Upper lobe of right lung (tissue), 1 donor: ENCODE data around the gene TUB. TPM values are rescaled to one million over a fixed set of nuclear protein-coding genes. Genes with fewer than 3 reads are reported as not detected.

ENCODE experiments used
- ATAC-seq: fragments of 200-7000 bp; cut with Tn5 transposase; one replicate; pipeline ENCODE4 v1.9.1; 2020; ENCODE audit warnings: mild to moderate bottlenecking, moderate library complexity
- DNase-seq: peaks from one replicate; pipeline ENCODE4 v3.0.0-alpha.2; 2020
- H3K27ac ChIP-seq: fragments of 200-600 bp; one replicate; pipeline ENCODE4 v1.8.0; 2022
- H3K27me3 ChIP-seq: fragments of 200-600 bp; one replicate; pipeline ENCODE4 v1.8.0; 2022; ENCODE audit warnings: mild to moderate bottlenecking
- H3K36me3 ChIP-seq: fragments of 200-600 bp; one replicate; pipeline ENCODE4 v1.8.0; 2022
- H3K4me1 ChIP-seq: fragments of 200-600 bp; one replicate; pipeline ENCODE4 v1.8.0; 2022
- H3K4me3 ChIP-seq: fragments of 200-600 bp; one replicate; pipeline ENCODE4 v1.8.0; 2022; ENCODE audit warnings: mild to moderate bottlenecking
- H3K9me3 ChIP-seq: fragments of 200-600 bp; one replicate; pipeline ENCODE4 v1.8.0; 2022
- intact Hi-C: fragments of 100-400 bp; cut with DNase I; formaldehyde crosslinking; loops from one replicate; pipeline ENCODE4 v1.11.0; 2022
- total RNA-seq: library from RNA; stranded (reverse); fragmentation: NEBNext Ultra II Directional; extraction: Animal tissue kit (Norgen Biotek cat#: 25700); gene quantifications from one replicate; pipeline ENCODE4 v1.2.1, GENCODE V29; 2021
- TF ChIP-seq, protein P1 (sequence below): fragments of 200-600 bp; IDR thresholded peaks from one replicate; pipeline ENCODE4 v1.8.0; 2022; ENCODE audit warnings: antibody characterized with exemption
- donor health status: DM: no; HTN: yes; CAD: no; lungs with severe emphysema.

The TUB gene
- total RNA-seq, 1 donor from 2014 or later, result 3.6 TPM

DNA sequence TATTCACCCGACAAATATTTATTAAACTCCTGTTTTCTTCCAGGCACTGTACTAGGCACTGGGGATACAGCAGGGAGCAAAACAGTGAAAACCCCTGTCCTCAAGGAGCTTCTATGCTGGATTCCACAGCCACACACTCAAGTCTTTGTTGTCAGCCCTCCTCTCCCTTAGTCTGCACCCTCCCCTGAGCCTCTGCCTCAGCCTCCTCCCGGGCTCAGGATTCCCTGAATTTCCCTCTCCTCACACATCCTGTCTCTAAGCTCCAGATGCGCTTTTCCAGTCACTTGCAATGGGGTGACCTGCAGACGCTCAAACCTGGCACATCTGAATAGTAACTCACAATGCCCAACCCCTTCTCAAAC is 13.5 kb upstream of the TUB start:
- no peak for ATAC-seq
- H3K4me1 ChIP-seq, result peaks cover 9% of the 10 kb centered on the region
- H3K4me3 ChIP-seq, result no peak overlapping the region
- no peak for DNase-seq
- no peaks in the 10 kb centered on the region for H3K36me3 ChIP-seq
- no peaks in the 10 kb centered on the region for H3K9me3 ChIP-seq
- no peak overlapping the region for H3K27ac ChIP-seq
- H3K27me3 ChIP-seq, result no peaks in the 10 kb centered on the region
- TF ChIP-seq, protein P1, sequence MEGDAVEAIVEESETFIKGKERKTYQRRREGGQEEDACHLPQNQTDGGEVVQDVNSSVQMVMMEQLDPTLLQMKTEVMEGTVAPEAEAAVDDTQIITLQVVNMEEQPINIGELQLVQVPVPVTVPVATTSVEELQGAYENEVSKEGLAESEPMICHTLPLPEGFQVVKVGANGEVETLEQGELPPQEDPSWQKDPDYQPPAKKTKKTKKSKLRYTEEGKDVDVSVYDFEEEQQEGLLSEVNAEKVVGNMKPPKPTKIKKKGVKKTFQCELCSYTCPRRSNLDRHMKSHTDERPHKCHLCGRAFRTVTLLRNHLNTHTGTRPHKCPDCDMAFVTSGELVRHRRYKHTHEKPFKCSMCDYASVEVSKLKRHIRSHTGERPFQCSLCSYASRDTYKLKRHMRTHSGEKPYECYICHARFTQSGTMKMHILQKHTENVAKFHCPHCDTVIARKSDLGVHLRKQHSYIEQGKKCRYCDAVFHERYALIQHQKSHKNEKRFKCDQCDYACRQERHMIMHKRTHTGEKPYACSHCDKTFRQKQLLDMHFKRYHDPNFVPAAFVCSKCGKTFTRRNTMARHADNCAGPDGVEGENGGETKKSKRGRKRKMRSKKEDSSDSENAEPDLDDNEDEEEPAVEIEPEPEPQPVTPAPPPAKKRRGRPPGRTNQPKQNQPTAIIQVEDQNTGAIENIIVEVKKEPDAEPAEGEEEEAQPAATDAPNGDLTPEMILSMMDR, result no peak
- intact Hi-C loops, result no loop called here

DNA sequence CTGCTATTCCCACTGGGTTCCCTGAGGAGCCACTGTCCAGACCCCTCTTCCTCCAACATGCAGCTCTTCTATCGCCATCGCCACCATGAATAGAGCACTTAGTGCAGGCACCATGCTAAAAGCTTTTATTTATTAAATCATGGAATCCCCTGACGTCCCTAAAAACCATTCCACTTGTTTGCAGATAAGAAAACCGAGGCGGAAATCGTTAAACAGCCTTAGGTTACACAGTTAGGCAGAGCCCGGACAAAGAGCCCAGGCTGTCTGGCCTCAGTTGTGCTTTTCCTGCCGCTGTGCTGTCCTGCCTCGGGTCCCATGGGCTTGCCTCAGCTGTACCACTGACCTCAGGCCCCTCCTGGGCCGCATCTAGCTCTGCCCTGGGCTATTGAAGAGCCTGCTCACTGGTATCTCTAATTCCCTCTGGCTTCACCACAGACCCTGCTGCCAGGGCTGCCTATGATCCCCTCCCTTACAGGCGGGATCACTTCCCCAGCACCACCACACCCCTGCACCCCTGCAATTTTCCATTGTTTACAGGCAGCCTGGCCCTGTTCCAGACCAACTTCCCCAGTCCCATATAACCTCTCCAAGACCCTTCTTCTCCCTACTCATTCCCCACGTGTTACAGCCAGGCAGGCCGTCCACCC is 13.0 kb upstream of the TUB start:
- no peaks in the 10 kb centered on the region for H3K9me3 ChIP-seq
- ATAC-seq (no peak), DNase-seq (no peak)
- intact Hi-C loops, result no loop called here
- H3K4me3 ChIP-seq, result no peak overlapping the region
- no peaks in the 10 kb centered on the region for H3K27me3 ChIP-seq
- peaks cover 4% of the 10 kb centered on the region for H3K4me1 ChIP-seq
- no peaks in the 10 kb centered on the region for H3K36me3 ChIP-seq
- TF ChIP-seq, protein P1, result no peak
- no peak overlapping the region for H3K27ac ChIP-seq

DNA sequence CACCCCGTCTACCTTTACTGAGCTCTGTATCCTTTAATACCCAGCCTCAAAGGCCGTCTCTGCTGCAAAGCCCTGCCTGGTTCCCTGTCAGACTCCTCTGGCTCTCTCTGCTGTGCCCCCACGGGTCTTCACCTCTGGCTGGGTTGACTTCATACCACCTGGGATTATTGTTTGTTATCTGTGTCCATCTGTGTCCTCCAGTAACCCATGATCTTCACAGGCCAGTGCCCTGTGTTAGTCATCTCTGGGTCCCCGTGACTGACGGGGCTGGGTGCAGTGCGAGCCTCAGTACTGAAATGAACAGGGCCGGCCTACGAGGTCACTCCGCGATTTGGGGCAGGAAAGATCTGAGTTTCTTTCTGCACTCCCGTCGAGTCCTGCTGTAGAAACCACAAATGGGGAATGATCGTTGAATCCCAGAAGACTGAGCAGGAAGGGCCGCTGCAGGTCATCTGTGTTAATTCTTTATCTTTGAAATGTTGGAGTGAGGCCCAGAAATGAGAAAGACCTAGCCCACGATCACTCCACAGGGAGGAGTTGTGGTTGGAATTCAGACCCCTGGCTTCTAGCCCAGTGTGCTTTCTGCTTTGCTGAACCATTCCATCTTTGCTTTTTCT is 12.3 kb upstream of the TUB start:
- Histone ChIP-seq H3K36me3 (no peaks in the 10 kb centered on the region), H3K27me3 (no peaks in the 10 kb centered on the region), H3K27ac (no peak overlapping the region), H3K4me3 (no peak overlapping the region), H3K9me3 (no peaks in the 10 kb centered on the region), H3K4me1 (peaks cover 4% of the 10 kb centered on the region)
- intact Hi-C loops, result no loop called here
- no peak for DNase-seq
- TF ChIP-seq, protein P1, result no peak
- ATAC-seq, result peak; percentile 38

DNA sequence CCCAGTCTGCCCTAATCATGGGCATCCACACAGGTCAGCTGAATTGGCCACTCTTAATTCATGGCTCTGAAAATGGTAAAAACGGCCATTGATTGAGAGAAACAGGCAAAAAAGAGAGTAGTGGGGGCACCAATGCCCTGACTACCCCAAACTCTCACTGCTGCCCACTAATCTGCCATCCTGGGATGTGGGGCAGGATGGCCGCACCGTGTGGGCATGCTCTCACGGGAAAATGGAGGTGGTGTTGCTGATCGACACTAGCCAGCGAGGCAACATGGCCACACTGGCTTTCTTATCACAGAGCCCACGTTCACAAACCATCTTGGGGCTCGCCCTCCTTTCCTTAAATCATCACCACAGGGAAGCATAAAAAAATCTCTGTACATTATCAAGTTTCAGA is 11.2 kb upstream of the TUB start:
- ATAC-seq, result no peak
- no peak for DNase-seq
- intact Hi-C loops, result no loop called here
- Histone ChIP-seq H3K4me3 (no peak overlapping the region), H3K27ac (no peak overlapping the region), H3K27me3 (no peaks in the 10 kb centered on the region), H3K36me3 (no peaks in the 10 kb centered on the region), H3K4me1 (peaks cover 4% of the 10 kb centered on the region), H3K9me3 (no peaks in the 10 kb centered on the region)
- TF ChIP-seq, protein P1, result no peak

DNA sequence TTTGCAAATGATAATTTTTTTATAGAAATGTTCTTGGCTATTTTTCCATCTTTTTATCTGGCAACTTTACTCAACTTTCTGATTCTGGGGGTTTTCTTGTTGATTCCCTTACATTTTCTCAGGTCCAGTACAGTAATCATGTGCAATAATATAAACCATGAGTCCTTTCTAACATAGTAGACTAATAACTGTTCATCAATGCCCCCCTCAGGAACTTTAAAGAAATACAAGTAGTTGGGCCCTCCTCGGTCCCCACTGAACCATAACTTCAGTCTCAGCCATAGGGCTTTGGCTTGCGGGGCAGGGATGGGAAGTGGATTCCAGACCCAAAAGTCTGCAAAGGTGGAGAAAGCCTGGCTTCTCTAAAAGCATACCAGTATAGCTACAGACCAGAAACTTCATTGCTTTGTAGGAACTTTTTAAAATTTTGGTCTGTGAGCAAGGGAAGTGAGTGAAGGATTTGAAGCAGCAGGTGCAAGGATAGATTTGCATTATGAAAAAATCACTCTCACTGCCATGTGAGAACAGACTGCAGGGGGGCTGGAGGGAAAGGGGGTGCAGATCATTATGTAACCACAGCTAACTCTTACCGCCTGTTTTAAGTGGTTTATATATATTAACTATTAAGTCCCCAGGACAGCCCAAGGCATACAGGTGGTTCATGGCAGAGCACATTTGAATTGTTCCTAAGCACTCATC is 10.4 kb upstream of the TUB start:
- H3K36me3 ChIP-seq, result no peaks in the 10 kb centered on the region
- intact Hi-C loops, result no loop called here
- H3K4me3 ChIP-seq, result no peak overlapping the region
- no peaks in the 10 kb centered on the region for H3K9me3 ChIP-seq
- H3K4me1 ChIP-seq, result peaks cover 4% of the 10 kb centered on the region
- peak; percentile 24 for ATAC-seq
- no peaks in the 10 kb centered on the region for H3K27me3 ChIP-seq
- H3K27ac ChIP-seq, result no peak overlapping the region
- no peak for DNase-seq
- TF ChIP-seq, protein P1, result peak; percentile 31
